Measurements from ENCODE around the gene EDA.

The EDA gene

GRCh38 chrX:69919749-69920148 is 303.8 kb downstream of the EDA start:
- DNase-seq (ENCODE audit: low read depth) = no peak
- TF ChIP-seq MYC (IDR thresholded peaks at IDR 0.05; ENCODE audit: low read depth, low read length) (no peak), POLR2A (IDR thresholded peaks at IDR 0.05; ENCODE audit: extremely low read depth, insufficient read length) (no peak)
- TF ChIP-seq, protein P1, sequence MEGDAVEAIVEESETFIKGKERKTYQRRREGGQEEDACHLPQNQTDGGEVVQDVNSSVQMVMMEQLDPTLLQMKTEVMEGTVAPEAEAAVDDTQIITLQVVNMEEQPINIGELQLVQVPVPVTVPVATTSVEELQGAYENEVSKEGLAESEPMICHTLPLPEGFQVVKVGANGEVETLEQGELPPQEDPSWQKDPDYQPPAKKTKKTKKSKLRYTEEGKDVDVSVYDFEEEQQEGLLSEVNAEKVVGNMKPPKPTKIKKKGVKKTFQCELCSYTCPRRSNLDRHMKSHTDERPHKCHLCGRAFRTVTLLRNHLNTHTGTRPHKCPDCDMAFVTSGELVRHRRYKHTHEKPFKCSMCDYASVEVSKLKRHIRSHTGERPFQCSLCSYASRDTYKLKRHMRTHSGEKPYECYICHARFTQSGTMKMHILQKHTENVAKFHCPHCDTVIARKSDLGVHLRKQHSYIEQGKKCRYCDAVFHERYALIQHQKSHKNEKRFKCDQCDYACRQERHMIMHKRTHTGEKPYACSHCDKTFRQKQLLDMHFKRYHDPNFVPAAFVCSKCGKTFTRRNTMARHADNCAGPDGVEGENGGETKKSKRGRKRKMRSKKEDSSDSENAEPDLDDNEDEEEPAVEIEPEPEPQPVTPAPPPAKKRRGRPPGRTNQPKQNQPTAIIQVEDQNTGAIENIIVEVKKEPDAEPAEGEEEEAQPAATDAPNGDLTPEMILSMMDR (IDR thresholded peaks at IDR 0.05; ENCODE audit: low read depth, low read length) = no peak
- TF ChIP-seq, protein P2, sequence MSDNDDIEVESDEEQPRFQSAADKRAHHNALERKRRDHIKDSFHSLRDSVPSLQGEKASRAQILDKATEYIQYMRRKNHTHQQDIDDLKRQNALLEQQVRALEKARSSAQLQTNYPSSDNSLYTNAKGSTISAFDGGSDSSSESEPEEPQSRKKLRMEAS (IDR thresholded peaks at IDR 0.05; ENCODE audit: low read depth, low read length) = no peak
- H3K4me3 ChIP-seq (ENCODE audit: low read depth, low read length) = no peak overlapping the region

- H3K4me3 ChIP-seq (ENCODE audit: low read depth, low read length) = no peak overlapping the region
- no peak for DNase-seq (ENCODE audit: low read depth)
- TF ChIP-seq, protein P2 (IDR thresholded peaks at IDR 0.05; ENCODE audit: low read depth, low read length) = no peak
- TF ChIP-seq, protein P1 (IDR thresholded peaks at IDR 0.05; ENCODE audit: low read depth, low read length) = no peak
- TF ChIP-seq MYC (IDR thresholded peaks at IDR 0.05; ENCODE audit: low read depth, low read length) (no peak), POLR2A (IDR thresholded peaks at IDR 0.05; ENCODE audit: extremely low read depth, insufficient read length) (no peak)
These were observed 316.4 kb downstream of the EDA start for GRCh38 chrX:69932323-69932722.

- H3K4me3 ChIP-seq (ENCODE audit: low read depth, low read length) = no peak overlapping the region
- TF ChIP-seq, protein P2 (IDR thresholded peaks at IDR 0.05; ENCODE audit: low read depth, low read length) = no peak
- TF ChIP-seq MYC (IDR thresholded peaks at IDR 0.05; ENCODE audit: low read depth, low read length) (no peak), POLR2A (IDR thresholded peaks at IDR 0.05; ENCODE audit: extremely low read depth, insufficient read length) (no peak)
- TF ChIP-seq, protein P1 (IDR thresholded peaks at IDR 0.05; ENCODE audit: low read depth, low read length) = no peak
- DNase-seq (ENCODE audit: low read depth) = no peak
These were observed 332.4 kb downstream of the EDA start for GRCh38 chrX:69948276-69948797.

GRCh38 chrX:69951753-69952152 is 335.8 kb downstream of the EDA start:
- H3K4me3 ChIP-seq (ENCODE audit: low read depth, low read length) = no peak overlapping the region
- no peak for TF ChIP-seq POLR2A (IDR thresholded peaks at IDR 0.05; ENCODE audit: extremely low read depth, insufficient read length)
- no peak for TF ChIP-seq MYC (IDR thresholded peaks at IDR 0.05; ENCODE audit: low read depth, low read length)
- TF ChIP-seq, protein P1 (IDR thresholded peaks at IDR 0.05; ENCODE audit: low read depth, low read length) = no peak
- TF ChIP-seq, protein P2 (IDR thresholded peaks at IDR 0.05; ENCODE audit: low read depth, low read length) = no peak
- DNase-seq (ENCODE audit: low read depth) = no peak

- no peak overlapping the region for H3K4me3 ChIP-seq (ENCODE audit: low read depth, low read length)
- TF ChIP-seq POLR2A (IDR thresholded peaks at IDR 0.05; ENCODE audit: extremely low read depth, insufficient read length) (no peak), MYC (IDR thresholded peaks at IDR 0.05; ENCODE audit: low read depth, low read length) (no peak)
- TF ChIP-seq, protein P1 (IDR thresholded peaks at IDR 0.05; ENCODE audit: low read depth, low read length) = no peak
- TF ChIP-seq, protein P2 (IDR thresholded peaks at IDR 0.05; ENCODE audit: low read depth, low read length) = no peak
- no peak for DNase-seq (ENCODE audit: low read depth)
These were observed 343.8 kb downstream of the EDA start for GRCh38 chrX:69959712-69960111.

All from NB4 (cell line).